ENCODE measurements around the gene CORT. TPM values are rescaled to one million over a fixed set of nuclear protein-coding genes. Genes with fewer than 3 reads are reported as not detected.
"Not testable (repeated sequence)": the region's sequence is repeated elsewhere in the genome, so short reads cannot be mapped to it uniquely, and the experiment has no call there.

Gene CORT
- total and polyA plus RNA-seq, 2 donors (not counting 3 experiments of a cell fraction or from before 2014, with no cell fraction given): 0.11 TPM; not detected in 1

- dilution Hi-C loops (cut with MboI; ENCODE audit: extremely low pct_ligation_motif_present, low sequenced_read_pairs): not testable (repeated sequence)
- intact Hi-C loops (cut with micrococcal nuclease): loop anchor here (10.0 kb wide), 1 partner anchor 802 kb away; no protein-coding TSS in a partner anchor
These were observed 23.3 kb upstream of the CORT start for GRCh38 chr1:10426535-10426848.

GRCh38 chr1:10428984-10429383 lies 20.8 kb upstream of the CORT start:
- Histone ChIP-seq H3K27ac (ENCODE audit: insufficient read depth, low read depth, low read length) (no peak overlapping the region), H3K9me1 (replicated peaks; ENCODE audit: control insufficient read depth, extremely low read depth, insufficient read depth, low read length) (no peaks in the 10 kb centered on the region), H4K20me1 (replicated peaks; ENCODE audit: control insufficient read depth, extremely low read depth, insufficient read depth, low read length) (no peaks in the 10 kb centered on the region), H3K9ac (replicated peaks; ENCODE audit: extremely low read depth, insufficient read depth, low read length) (no peak overlapping the region), H3K4me2 (ENCODE audit: insufficient read depth, low read length) (no peak overlapping the region), H3K4me3 (replicated peaks in 1 of 3; ENCODE audit: insufficient read depth in 1 of 3, low read depth in 1 of 3, low read length in 3 of 3) (no peak overlapping the region), H3K79me2 (ENCODE audit: control insufficient read depth, insufficient read depth, low read length) (no peaks in the 10 kb centered on the region), H3K9me3 (replicated peaks; ENCODE audit: control insufficient read depth, insufficient read depth, low read length) (no peaks in the 10 kb centered on the region), H2AFZ (ENCODE audit: low read depth, low read length) (no peak overlapping the region), H3K4me1 (ENCODE audit: control insufficient read depth, extremely low read depth, insufficient read depth, low read length) (peaks cover 14% of the 10 kb centered on the region), H3K36me3 (ENCODE audit: control insufficient read depth in 2 of 2, extremely low read depth in 1 of 2, insufficient read depth in 2 of 2, low read length in 2 of 2) (no peaks in the 10 kb centered on the region), H3K27me3 (ENCODE audit: control insufficient read depth in 2 of 2, insufficient read depth in 2 of 2, low read length in 2 of 2) (no peaks in the 10 kb centered on the region)
- TF ChIP-seq FOS (IDR thresholded peaks at IDR 0.05; ENCODE audit: borderline replicate concordance, insufficient read depth, low read length) (no peak), POLR2A (IDR thresholded peaks at IDR 0.05; ENCODE audit: low read depth, low read length) (no peak), POLR2AphosphoS5 (IDR thresholded peaks at IDR 0.05; ENCODE audit: insufficient read depth, low read depth, low read length) (no peak), JUN (IDR thresholded peaks at IDR 0.05; ENCODE audit: borderline replicate concordance, insufficient read depth, insufficient read length, low read depth) (no peak), EZH2 (IDR thresholded peaks at IDR 0.05; ENCODE audit: borderline replicate concordance, low read depth, low read length, severe bottlenecking) (no peak), GATA2 (IDR thresholded peaks at IDR 0.05; ENCODE audit: insufficient read depth, insufficient read length, low read depth, low read length) (no peak), MYC (IDR thresholded peaks at IDR 0.05; ENCODE audit: low read depth, low read length) (no peak)
- TF ChIP-seq, protein P1, sequence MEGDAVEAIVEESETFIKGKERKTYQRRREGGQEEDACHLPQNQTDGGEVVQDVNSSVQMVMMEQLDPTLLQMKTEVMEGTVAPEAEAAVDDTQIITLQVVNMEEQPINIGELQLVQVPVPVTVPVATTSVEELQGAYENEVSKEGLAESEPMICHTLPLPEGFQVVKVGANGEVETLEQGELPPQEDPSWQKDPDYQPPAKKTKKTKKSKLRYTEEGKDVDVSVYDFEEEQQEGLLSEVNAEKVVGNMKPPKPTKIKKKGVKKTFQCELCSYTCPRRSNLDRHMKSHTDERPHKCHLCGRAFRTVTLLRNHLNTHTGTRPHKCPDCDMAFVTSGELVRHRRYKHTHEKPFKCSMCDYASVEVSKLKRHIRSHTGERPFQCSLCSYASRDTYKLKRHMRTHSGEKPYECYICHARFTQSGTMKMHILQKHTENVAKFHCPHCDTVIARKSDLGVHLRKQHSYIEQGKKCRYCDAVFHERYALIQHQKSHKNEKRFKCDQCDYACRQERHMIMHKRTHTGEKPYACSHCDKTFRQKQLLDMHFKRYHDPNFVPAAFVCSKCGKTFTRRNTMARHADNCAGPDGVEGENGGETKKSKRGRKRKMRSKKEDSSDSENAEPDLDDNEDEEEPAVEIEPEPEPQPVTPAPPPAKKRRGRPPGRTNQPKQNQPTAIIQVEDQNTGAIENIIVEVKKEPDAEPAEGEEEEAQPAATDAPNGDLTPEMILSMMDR (IDR thresholded peaks at IDR 0.05; ENCODE audit: extremely low read depth in 1 of 2, insufficient read depth in 1 of 2, low read depth in 1 of 2, low read length in 2 of 2): no peak
- TF ChIP-seq, protein P2, sequence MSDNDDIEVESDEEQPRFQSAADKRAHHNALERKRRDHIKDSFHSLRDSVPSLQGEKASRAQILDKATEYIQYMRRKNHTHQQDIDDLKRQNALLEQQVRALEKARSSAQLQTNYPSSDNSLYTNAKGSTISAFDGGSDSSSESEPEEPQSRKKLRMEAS (IDR thresholded peaks at IDR 0.05; ENCODE audit: insufficient read depth, insufficient read length): no peak
- dilution Hi-C loops (cut with MboI; ENCODE audit: extremely low pct_ligation_motif_present, low sequenced_read_pairs) (no loop called here), intact Hi-C loops (cut with micrococcal nuclease) (loop anchor here (1.0 to 10.0 kb wide), 7 partner anchors 31 to 804 kb away; partner anchors contain the start of genes KIF1B and UBE4B)
- no peak for FAIRE-seq
- CTCF ChIA-PET: interaction anchor here (0.7 to 3.3 kb wide), 10 partner anchors 20 to 219 kb away, joined by 3 to 123 read pairs (median 6); partner anchors contain the start of genes KIF1B and PGD
- BruUV-seq (replicated peaks): no TSS peak
- POLR2A ChIA-PET: interaction anchor here (0.5 to 1.6 kb wide), 2 partner anchors 8 to 13 kb away, joined by 4 to 6 read pairs; no protein-coding TSS in a partner anchor
- no peak for DNase-seq (ENCODE audit: low read depth, low spot score)

More at GRCh38 chr1:10426535-10426848, 23.3 kb upstream of the CORT start:
- H3K27ac ChIP-seq (ENCODE audit: insufficient read depth, low read depth, low read length); H3K79me2 ChIP-seq (ENCODE audit: control insufficient read depth, insufficient read depth, low read length); H3K4me2 ChIP-seq (ENCODE audit: insufficient read depth, low read length); H3K9me1 ChIP-seq (replicated peaks; ENCODE audit: control insufficient read depth, extremely low read depth, insufficient read depth, low read length); DNase-seq (ENCODE audit: low read depth, low spot score); H3K4me3 ChIP-seq (replicated peaks in 1 of 3; ENCODE audit: insufficient read depth in 1 of 3, low read depth in 1 of 3, low read length in 3 of 3); BruUV-seq (replicated peaks); H3K27me3 ChIP-seq (ENCODE audit: control insufficient read depth in 2 of 2, insufficient read depth in 2 of 2, low read length in 2 of 2); H4K20me1 ChIP-seq (replicated peaks; ENCODE audit: control insufficient read depth, extremely low read depth, insufficient read depth, low read length); H3K36me3 ChIP-seq (ENCODE audit: control insufficient read depth in 2 of 2, extremely low read depth in 1 of 2, insufficient read depth in 2 of 2, low read length in 2 of 2); H2AFZ ChIP-seq (ENCODE audit: low read depth, low read length); H3K9ac ChIP-seq (replicated peaks; ENCODE audit: extremely low read depth, insufficient read depth, low read length); H3K9me3 ChIP-seq (replicated peaks; ENCODE audit: control insufficient read depth, insufficient read depth, low read length); FAIRE-seq: not testable (repeated sequence)
- ChIA-PET CTCF (interaction anchor here (0.9 to 4.1 kb wide), 2 partner anchors 11 to 49 kb away, joined by 3 to 23 read pairs; no protein-coding TSS in a partner anchor), POLR2A (interaction anchor here (0.7 kb wide), 1 partner anchor 25 kb away, joined by 3 read pairs; no protein-coding TSS in a partner anchor)
- H3K4me1 ChIP-seq (ENCODE audit: control insufficient read depth, extremely low read depth, insufficient read depth, low read length): peaks cover 14% of the 10 kb centered on the region

Data from endothelial cell of umbilical vein (primary cell).